SKM-1 (cell line): ENCODE data around the gene DEGS2.

ENCODE experiments used
- DNase-seq: peaks from one replicate; lab custom pipeline; 2025; ENCODE audit not compliant: unreplicated experiment; lab: John Stamatoyannopoulos, UW

Gene DEGS2

DNA sequence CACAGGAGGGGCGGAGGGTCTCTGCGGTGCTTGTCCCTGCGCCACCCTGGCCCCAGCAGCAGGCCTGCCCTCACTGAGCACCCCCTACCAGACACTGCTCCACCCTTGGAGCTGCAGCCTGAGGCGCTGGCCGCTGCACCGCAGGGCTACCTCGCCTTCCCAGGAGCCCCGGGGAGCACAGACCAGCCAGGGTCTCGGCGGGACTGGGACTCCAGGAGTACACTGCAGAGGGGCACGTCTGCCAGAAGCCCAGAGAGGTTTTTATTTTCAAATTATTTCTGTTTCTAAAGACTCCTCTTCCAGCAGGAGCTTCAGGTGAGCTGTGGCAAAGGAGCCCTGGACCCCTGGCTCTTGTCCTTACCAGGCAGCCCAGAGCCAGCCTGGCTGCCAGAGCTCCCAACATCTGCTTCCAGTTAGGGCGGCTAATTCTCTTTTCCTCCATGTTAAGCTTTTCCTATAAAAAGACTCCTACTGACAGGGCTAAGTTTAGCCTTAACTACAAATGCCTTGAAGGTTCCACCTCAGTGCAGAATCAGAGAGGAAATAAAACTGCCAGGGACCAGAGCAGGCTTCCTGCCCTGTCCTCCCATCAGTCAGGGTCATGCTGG, 26.4 kb downstream of the DEGS2 start:
- DNase-seq = no peak

DNA sequence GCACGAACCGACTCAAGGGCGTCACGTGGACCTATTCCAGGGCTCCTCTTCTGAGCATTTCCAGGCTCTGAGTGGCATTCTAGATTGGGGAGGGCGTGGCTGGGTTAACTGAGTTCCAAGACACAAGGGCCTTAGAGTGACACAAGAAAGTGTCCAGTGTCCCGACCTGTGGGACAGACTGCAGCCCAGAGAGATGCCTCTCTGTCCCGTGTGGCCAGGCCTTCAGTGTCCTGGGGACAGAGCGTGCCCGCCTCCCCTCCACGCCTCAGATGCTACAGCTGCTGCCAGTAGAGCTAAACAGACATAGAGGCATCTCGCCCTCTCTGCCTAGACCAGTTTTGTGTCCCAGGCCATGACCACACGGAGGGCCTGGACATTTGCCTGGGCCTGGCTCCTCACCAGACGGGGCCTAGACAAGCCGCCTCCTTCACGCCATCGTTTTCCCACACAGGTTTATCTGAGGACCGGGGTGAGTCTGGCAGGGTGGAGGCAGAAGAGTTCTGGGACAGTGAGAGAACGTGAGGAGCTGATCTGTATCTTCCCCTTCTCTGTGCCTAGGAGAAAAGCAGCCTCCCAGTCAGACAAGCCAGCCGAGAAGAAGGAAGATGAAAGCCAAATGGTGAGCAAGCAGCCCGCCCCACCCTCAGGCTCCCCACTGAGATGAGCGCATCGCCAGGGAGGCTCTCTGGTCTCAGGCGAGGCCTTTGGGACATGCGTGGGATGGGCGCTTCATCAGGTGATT, 27.1 kb downstream of the DEGS2 start:
- DNase-seq = no peak

DNA sequence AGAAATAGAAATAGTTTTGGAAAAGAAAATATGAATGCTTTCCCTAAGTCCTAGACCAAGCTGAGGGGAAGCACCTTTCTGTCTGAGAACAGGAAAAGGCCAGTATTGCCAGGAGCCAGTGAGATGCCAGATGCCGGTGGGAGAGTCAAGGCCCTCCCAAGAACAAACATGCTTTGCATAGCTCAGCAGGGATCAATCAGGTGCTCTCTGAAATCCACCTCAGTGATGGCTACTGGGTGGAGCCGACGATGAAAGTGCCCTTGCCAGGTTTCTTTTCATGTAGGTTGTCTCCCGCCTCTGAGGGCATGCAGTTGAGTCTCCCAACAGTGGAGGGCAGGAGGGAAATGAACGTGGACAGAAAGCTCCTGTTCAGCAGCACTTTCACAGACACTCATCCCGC, 28.3 kb downstream of the DEGS2 start:
- DNase-seq = no peak

DNA sequence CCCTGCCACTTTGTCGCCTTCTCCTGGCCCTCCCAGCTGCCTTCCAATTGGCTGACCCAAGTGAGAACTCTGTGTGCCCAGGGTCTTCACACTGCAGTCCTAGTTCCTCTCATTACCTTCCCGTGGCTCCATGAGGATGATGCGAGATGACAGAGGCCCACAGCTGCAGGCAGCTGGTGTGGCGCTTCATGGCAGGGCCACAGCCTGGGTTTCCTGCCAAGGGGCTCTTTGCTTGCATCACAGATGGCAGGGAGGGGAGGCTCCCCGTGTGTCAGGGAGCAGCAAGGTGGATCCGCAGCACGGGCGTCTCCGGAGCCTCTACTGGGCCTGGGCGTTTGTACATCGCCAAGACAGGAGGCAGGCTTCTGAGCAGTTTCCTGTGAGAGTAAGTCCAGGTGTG, 28.9 kb downstream of the DEGS2 start:
- no peak for DNase-seq

DNA sequence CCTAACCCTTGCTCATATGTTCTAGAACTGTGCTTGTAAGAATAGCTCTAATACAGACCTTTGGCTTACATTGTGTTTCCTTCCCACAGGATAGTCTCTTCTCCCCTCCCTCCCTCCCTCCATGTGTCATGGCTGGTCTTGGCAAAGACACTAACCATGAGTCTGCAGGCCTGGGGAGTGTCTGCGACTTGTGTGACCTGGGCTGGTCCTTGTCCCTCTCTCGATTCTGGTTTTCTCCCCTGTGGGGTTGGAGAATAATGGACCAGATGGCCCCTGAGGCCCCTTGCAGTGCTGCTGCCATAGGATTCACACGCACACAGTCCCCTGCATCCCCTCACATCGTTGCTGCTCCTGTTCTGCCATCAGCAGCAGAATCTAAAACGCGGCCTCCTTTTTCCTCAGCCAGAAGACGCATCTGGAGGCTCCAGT, 30.3 kb downstream of the DEGS2 start:
- DNase-seq = no peak

DNA sequence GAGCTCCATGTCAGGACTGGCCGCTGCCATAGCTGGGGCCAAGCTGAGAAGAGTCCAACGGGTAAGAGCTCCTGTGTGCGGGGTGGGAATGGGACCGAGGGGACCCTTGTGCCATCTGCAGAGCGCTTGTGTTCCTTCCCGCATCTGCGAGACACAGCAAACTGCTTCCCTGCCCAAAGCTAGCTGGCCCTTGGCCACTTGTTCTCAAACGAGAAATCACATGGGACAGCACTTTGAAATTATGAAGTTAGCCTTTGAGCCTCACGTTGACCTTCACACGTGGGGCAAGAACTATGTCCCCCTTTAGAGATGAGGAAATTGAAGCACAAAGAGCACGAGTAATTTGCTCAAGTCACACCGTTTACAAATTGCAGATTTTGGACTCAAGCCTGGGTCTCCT, 30.8 kb downstream of the DEGS2 start:
- no peak for DNase-seq

DNA sequence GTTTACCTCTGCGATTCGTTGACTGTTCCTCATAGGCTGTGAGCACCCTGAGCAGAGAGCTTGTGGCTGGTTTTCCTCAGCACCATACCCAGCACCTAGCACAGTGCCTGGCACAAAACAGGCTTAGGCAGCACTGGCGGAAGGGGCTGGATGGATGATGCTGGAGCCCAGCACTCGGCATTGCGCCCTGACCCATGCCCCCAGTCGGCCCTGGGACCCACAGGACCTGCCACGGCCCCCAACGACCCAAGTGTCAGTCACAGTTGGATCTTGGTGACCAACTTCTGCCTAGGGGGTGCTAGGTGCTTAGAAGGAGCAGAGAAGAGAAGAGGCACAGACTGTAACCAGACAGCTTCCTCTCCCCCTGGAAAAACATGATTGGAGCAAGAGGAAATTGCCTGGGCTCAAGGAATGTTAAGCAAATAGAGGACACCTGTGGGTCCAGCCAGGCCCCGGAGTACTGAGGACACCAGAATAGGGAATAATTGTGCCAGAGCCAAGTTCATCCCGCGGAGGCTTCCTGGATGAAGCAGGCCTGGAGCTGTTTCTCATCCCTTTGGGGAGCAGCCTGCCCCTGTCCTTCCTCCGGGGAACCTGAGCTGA, 31.5 kb downstream of the DEGS2 start:
- no peak for DNase-seq

DNA sequence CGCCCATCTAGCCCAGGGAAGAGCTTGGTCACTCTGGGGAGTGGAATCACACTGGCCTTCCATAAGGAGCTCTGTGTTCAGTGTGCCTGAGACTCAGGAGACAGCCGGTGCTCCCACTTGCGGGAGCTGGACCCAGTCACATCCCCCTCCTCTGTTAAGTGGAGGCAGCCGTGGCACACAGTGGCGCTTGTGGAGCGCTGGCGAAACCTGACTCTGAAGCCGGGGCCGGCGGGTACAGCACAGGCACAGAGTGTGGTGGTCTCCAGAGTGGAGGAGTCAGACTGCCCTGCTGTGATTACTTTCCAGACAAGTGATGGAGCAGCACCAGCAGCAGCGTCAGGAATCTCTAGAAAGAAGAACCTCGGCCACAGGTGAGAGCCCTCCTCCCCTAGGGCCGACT, 33.0 kb downstream of the DEGS2 start:
- no peak for DNase-seq

DNA sequence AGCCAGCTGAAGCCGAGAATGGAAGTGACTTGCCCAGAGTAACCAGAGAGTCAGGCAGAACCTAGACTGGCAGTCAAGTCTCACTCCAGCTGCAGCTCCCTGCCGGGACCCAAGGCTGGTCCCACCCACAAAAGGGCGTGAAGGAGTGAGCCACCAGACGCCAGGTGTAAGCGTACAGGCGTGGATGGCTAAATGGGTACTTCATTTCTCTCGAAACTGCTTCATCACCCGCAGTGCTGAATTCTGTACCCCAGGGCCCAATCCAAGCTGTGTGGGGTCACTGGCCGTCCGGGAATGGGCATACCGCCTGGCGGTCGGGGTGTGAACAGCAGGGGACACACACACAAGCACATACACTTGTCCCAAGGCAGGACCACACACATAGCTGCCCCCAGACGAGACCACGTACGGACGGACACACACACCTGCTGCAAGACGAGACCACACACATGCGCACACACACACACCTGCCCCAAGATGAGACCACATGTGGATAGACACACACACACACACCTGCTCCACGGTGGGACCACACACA, 34.8 kb downstream of the DEGS2 start:
- DNase-seq = no peak

DNA sequence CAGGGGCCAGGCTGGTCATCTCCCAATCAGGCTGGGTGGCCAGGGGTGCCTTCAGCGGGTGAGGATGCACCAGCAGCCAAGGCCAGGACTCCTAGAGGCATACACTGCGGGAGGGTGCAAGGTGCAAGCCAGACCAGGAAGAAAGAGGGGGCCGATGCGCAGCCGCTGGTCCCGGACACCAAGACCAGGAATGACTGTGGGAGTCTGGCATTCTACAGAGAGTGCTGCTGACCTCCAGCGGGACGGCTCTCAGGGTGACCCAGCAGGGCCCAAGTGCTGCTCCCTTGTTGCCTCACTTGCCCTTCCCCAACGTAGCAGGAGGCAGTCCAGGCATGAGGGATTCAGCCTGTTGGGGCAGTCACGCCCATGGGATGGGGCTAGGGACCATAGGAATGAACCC, 35.8 kb downstream of the DEGS2 start:
- no peak for DNase-seq

DNA sequence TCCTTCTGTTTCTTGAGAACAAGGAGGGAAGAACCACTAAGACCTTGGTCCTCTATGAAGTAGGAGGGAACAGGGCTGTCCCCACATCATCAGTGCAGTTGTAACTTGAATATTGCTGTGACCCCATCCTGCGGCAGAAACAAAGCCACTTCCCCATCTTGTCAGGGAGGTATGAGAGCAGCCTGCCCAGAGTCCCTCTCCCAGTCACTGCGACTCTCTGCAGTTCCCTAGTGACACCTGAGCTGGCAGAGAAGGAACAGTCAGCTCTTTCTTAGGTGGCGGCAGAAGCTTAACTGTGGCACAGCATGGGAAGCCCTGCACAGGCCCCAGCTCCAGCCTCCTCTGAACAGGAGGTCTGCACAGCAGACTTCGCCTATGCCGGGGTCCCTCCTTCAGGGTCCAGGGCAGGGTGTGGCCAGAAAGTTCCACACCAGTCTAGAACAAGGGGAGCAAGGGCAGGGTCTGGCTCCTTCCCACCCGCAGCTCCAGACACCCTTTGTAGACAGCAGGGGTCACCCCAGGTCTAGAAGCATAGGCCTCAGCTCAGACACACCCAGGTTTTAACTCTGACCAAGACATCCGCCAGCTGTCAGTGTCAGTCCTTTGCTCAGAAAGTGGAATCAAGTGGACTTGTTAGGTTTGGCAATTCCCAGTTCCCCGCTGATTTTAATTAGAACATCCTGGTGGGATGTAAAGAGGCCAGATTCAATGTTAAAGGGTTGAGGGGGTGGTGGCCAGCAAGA, 36.8 kb downstream of the DEGS2 start:
- peak; percentile 7 for DNase-seq

DNA sequence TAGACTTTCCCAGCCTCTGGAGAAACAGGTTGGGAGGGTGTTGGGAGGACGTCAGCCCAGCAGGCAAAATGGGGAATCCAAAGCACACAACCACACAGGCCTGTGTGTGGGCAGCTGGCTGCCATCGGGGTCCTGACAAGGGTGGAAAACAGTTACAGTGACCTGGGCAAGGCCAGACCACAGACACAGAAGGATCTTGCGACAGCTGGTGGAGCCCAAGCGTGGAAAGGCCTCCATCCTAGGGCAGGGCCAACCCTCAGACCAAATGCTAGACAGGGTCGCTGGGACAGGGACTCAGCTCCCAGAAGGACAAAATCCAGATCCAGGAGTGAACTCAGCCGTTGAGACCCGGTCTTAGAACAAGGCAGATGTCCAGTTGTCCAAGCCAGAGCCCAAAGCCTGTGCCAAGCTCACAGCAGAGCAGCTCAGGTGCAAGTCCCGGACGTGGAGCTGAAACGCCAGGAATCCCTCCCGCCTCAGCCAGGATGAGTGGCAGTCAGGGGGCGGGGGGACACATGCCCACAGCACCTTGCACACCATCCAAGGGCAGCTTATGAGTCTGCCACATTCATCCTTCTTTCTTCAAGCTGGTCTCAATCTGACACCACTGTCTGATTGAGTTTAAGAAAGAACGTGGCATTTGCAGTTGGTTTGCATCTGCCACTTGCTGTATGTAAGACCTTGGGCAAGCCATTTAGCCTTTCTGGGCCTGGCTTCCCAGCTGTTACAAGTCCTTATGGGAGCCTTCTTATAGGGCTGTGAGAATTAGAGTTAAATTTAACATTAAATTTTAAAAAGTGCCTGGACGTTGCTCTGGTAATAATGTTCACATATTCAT, 37.6 kb downstream of the DEGS2 start:
- DNase-seq = no peak

DNA sequence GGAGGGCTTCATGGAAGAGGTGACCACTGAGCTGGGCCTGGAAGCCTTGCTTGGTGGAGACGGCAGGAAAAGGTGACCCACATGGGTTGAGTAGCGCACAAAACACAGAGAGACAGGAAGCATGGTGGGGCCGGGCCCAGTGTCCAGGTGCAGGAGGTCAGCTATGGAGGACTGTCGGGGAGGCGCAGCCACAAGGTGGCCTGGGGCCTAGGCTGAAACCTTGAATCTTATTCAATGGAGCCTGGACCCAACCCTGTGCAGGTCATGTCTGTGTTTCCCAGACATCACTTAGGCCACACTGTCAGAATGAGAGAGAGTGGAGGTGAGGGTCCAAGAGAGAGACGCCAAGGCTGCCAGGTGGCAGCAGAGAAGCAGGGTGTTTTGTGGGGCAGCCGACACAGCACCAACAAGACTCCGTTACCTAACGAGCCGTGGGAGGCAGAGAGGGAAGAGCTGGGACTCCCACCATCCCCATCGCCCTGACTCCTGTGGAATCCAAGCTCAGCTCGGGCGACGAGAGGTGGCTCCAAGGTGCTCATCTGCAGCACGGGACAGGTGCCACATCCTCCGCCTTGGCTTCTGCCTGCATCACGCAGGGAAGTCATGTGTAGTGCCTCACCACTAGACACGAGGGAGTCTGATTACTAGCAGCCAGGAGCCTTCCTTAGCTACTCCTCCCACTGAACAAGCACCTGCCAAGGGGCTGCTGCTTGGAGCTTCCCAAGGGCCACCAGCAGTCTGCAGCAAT, 38.7 kb downstream of the DEGS2 start:
- DNase-seq = no peak

DNA sequence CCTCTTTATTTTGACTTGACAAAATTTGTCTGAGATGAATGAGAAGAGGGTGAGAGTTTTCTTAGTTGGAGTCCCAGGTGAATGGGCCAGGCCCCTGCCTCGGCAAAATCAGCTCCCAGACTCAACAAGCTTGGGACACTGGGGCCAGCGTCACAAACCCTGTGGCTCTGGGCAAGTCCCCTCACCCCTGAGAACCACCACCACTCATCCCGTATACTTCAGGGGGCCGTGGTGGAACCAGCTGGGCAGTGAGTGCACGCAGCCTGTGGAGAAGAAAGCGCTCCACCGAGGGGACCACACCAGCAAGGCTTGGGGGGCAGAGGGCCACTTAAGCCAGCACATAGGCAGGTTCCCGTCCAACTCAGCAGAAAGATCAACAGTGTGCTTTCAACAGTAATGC, 40.2 kb downstream of the DEGS2 start:
- no peak for DNase-seq

DNA sequence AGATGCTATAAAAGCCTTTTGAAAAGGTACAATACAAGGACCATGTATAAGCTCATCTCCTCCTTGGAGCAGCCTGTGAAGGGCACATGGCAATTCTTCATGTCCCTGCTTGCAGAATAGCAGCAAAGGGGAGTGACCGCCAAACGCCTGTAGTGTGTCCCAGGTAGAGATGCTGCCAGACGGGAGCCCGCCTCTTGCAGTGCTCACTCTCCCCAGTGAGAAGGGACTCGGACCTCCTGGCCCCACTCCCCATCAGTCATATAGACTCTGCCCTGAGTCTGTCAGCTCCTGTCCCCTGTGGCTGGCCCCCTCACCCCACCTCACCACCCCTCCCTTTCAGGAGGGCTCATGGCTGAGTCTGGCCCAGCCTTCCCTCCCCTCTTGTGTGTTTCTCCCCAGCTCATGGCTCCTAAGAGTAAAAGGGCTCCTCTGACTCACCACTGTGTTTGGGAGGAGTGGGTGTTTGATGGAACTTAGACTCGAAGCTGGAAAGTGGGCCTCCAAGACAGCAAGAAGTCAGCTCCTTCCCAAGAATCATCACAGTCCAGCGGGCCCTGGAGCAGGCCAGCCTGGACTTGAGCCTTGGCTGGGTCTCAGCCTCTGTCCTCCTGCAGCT, 40.9 kb downstream of the DEGS2 start:
- no peak for DNase-seq

DNA sequence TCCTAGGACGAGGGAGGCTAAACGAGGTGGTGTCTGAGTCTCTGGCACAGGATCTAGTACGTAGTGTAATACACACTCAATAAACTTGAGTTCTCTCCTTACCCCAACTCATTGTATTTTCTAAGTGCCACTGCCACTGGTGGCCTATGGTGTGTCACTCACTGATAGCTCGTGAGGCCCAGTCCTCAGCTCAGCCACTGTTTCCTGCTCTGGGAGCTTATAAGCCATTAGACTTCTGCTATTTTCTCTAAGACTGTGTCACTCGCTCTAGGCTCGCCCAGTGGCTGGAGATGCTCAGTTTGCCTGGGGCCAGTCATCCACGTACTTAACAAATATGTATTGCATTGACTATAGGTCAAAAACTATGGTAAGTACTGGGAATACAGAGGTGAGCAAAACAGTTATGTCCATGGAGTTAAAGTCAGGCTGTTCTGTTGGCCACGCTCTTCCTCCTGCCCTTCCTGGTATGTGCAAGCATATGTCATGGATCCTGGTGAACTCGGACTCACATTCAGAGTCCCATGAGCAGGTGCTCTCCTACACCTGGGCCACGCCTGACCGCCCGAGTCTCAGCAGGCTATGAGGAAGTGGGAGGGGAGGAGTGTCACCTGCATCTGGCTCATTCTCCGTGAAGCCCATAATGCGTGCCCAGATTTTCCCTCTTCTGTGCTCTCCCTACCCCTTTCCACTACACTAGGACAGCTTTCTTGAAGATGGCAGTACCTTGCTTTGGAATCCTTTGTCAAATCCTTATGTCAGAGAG, 41.6 kb downstream of the DEGS2 start:
- DNase-seq = no peak

DNA sequence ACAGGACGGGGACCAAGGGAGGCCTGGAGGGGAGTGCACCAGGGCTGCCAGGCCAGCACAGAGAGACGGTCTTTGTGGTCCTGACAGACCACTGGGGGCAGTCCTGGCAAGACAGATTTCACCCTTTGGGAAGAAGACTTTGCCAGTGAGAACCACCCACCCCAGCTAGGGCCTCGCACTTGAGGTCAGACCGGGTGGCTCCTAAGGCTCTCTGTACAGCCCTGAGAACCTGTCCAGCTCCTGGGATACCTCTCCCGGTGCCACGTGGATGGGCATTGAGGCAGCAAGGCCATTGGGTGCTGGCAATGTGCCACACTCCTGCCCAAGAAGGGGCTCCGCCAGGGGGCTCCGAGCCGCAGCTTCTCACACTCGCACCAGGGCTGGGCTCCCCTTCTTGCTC, 42.4 kb downstream of the DEGS2 start:
- no peak for DNase-seq

DNA sequence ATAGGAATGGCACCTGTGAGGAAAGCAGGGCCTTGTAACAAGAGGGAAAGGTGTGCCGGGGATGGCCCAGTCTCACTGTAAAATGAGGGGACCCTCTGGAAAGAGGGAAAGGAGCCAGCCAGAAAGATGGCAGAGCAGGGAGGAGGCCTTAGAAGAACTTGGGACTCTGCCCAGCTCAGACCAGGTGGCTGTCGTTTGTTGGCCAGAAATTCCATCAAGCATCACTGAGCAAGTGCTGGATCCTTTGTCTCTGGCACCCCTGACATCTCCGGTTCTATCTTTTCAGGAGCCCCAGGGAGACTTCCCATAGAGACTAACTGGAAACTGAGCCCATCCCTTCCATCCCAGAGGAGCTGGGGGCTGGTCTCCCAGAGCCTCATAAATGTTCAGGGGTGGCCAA, 43.3 kb downstream of the DEGS2 start:
- DNase-seq = no peak

DNA sequence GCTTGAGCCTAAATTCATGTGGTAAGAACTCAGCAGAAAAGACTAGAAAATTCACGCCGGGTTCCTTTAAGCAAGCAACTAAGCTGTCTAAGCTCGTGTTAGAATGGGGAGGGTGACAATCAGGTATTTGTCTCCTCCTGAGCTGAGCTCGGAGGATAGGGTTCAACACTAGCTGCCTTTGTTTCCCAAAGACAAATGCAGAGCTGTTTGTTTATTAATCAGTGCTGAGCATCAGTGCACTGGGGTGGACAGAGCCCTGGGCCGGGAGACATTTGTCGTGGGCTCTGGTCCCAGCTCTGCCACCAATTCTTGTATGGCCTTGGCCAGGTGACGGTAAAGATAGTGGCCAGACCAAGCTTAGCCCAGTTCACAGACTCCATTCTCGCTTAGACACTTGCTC, 43.7 kb downstream of the DEGS2 start:
- DNase-seq = no peak
